ENCODE results near the gene JAZF1.
A peak's percentile ranks its signal among the peaks of the same experiment; 100 is the strongest.
"Not testable (repeated sequence)": the region's sequence is repeated elsewhere in the genome, so short reads cannot be mapped to it uniquely, and the experiment has no call there.

JAZF1 gene

GRCh38 chr7:28042721-28043120, 137.9 kb downstream of the JAZF1 start:
- DNase-seq (ENCODE audit: low read depth): no peak

- DNase-seq (ENCODE audit: low read depth): peak; percentile 67
Measured at GRCh38 chr7:28041508-28042314, 138.9 kb downstream of the JAZF1 start.

- no peak for DNase-seq (ENCODE audit: low read depth)
Measured at GRCh38 chr7:28038175-28038797, 142.3 kb downstream of the JAZF1 start.

GRCh38 chr7:28037220-28038010, 143.2 kb downstream of the JAZF1 start:
- peak; percentile 87 for DNase-seq (ENCODE audit: low read depth)

GRCh38 chr7:28036696-28037095, 143.9 kb downstream of the JAZF1 start:
- DNase-seq (ENCODE audit: low read depth): no peak

- no peak for DNase-seq (ENCODE audit: low read depth)
Measured at GRCh38 chr7:28033386-28033785, 147.2 kb downstream of the JAZF1 start.

GRCh38 chr7:28032738-28033380, 147.7 kb downstream of the JAZF1 start:
- no peak for DNase-seq (ENCODE audit: low read depth)

GRCh38 chr7:28029051-28029450, 151.5 kb downstream of the JAZF1 start:
- no peak for DNase-seq (ENCODE audit: low read depth)

- DNase-seq (ENCODE audit: low read depth): no peak
Measured at GRCh38 chr7:28028471-28028870, 152.1 kb downstream of the JAZF1 start.

GRCh38 chr7:28026237-28026636, 154.4 kb downstream of the JAZF1 start:
- no peak for DNase-seq (ENCODE audit: low read depth)

GRCh38 chr7:28024786-28025334, 155.7 kb downstream of the JAZF1 start:
- DNase-seq (ENCODE audit: low read depth): no peak

- DNase-seq (ENCODE audit: low read depth): peak; percentile 79
Measured at GRCh38 chr7:28020302-28020940, 160.2 kb downstream of the JAZF1 start.

GRCh38 chr7:28018856-28019465, 161.6 kb downstream of the JAZF1 start:
- DNase-seq (ENCODE audit: low read depth): no peak

- peak; percentile 32 for DNase-seq (ENCODE audit: low read depth)
Measured at GRCh38 chr7:28018446-28018845, 162.1 kb downstream of the JAZF1 start.

- DNase-seq (ENCODE audit: low read depth): no peak
Measured at GRCh38 chr7:28018020-28018419, 162.6 kb downstream of the JAZF1 start.

GRCh38 chr7:28017372-28017771, 163.2 kb downstream of the JAZF1 start:
- DNase-seq (ENCODE audit: low read depth): no peak

- no peak for DNase-seq (ENCODE audit: low read depth)
Measured at GRCh38 chr7:28016297-28016696, 164.3 kb downstream of the JAZF1 start.

- DNase-seq (ENCODE audit: low read depth): no peak
Measured at GRCh38 chr7:28015169-28015568, 165.4 kb downstream of the JAZF1 start.

GRCh38 chr7:28014340-28014739, 166.3 kb downstream of the JAZF1 start:
- not testable (repeated sequence) for DNase-seq (ENCODE audit: low read depth)

- no peak for DNase-seq (ENCODE audit: low read depth)
Measured at GRCh38 chr7:28013441-28013840, 167.2 kb downstream of the JAZF1 start.

GRCh38 chr7:28013019-28013418, 167.6 kb downstream of the JAZF1 start:
- DNase-seq (ENCODE audit: low read depth): no peak
